Gastroesophageal sphincter (tissue), 4 donors: ENCODE results near the gene VN1R2. TPM values are rescaled to one million over a fixed set of nuclear protein-coding genes. Genes with fewer than 3 reads are reported as not detected.
"Not testable (repeated sequence)": the region's sequence is repeated elsewhere in the genome, so short reads cannot be mapped to it uniquely, and the experiment has no call there.

Experiments used
- ATAC-seq: fragments of 150-250 bp; one replicate; pipeline ENCODE4 v1.9.1; 2016; ENCODE audit warnings: mild to moderate bottlenecking, moderate library complexity
- H3K27ac ChIP-seq, 4 donors: fragments of 200-600 bp; sonication (generic) in 3 of 4; 1 replicate in 3 of 4; 2 replicates in 1 of 4; pipeline ENCODE4 v1.5.1; 2016 to 2019
- H3K27me3 ChIP-seq: fragments of 200-600 bp; sonication (generic); one replicate; pipeline ENCODE4 v1.5.1; 2019
- H3K36me3 ChIP-seq, 2 donors: fragments of 200-600 bp; sonication (generic); one replicate each; pipeline ENCODE4 v1.5.1; 2019; ENCODE audit warnings: control low read depth in 1 of 2
- H3K4me1 ChIP-seq, 3 donors: fragments of 200-600 bp; sonication (generic); 1 replicate in 2 of 3; 2 replicates in 1 of 3; pipeline ENCODE4 v1.5.1; 2016 to 2019; ENCODE audit warnings: control low read depth in 2 of 3
- H3K4me3 ChIP-seq, 2 donors: fragments of 200-600 bp; sonication (generic); one replicate each; pipeline ENCODE4 v1.5.1; 2019; ENCODE audit warnings: mild to moderate bottlenecking in 1 of 2, moderate library complexity in 1 of 2
- H3K9me3 ChIP-seq, 3 donors: fragments of 200-600 bp; sonication (generic); one replicate each; pipeline ENCODE4 v1.5.1; 2017 to 2019; ENCODE audit warnings: control low read depth in 2 of 3
- EP300 ChIP-seq: sonication (generic); formaldehyde crosslinking; IDR thresholded peaks from one replicate; pipeline ENCODE4 v1.6.1; 2017; ENCODE audit warnings: antibody characterized with exemption, mild to moderate bottlenecking
- POLR2A ChIP-seq, 2 donors: fragments of 450-650 bp; IDR thresholded peaks; one replicate each; pipeline ENCODE4 v1.6.1; 2017; ENCODE audit warnings: antibody characterized with exemption in 2 of 2, mild to moderate bottlenecking in 2 of 2, moderate library complexity in 1 of 2
- POLR2AphosphoS5 ChIP-seq: sonication (generic); formaldehyde crosslinking; IDR thresholded peaks from one replicate; pipeline ENCODE4 v1.6.1; 2017; ENCODE audit warnings: antibody characterized with exemption
- WGBS, 2 donors: methylation state at CpG; one replicate each; pipeline ENCODE4 v1.1.5; 2018; ENCODE audit warnings: low coverage in 1 of 2; 5-methylcytosine and 5-hydroxymethylcytosine counted together
- total RNA-seq, 4 donors: library from RNA; depleted of rRNA; stranded (reverse); fragments of >200 nt; gene quantifications; one replicate each; pipeline ENCODE4 v1.1.0, GENCODE V29; 2016
- TF ChIP-seq, protein P1 (sequence below), 4 experiments: fragments of 200-600 bp in 2 of 4; fragments of 450-650 bp in 2 of 4; sonication (generic) in 1 of 4; IDR thresholded peaks; one replicate each; pipeline ENCODE4 v1.5.1; 2017 to 2019; ENCODE audit warnings: antibody characterized with exemption in 4 of 4, mild to moderate bottlenecking in 2 of 4, moderate library complexity in 2 of 4

The VN1R2 gene
- total RNA-seq, 4 donors from 2014 or later: not detected

DNA sequence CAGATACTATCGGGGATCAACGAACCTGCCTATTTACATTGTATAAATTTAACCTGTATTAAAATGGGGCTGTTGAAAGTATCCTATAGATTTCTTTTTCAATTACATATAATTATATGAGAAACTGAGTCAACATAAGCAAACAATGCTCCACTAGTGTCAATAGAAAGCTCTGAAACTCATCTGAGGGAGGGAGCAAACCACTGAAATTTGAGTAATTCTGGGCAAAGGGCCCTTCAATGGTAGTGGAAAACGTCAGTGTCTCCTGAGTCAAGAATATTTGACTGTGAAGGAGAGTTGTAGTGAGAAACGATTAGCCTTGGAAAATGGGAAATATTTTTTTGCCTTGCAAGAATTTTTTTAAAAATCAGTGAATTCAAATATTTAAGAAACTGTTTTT is 27.0 kb downstream of the VN1R2 start:
- Histone ChIP-seq H3K9me3 (no peaks in the 10 kb centered on the region), H3K27me3 (peaks cover 11% of the 10 kb centered on the region), H3K36me3 (no peaks in the 10 kb centered on the region), H3K4me3 (no peak overlapping the region), H3K4me1 (no peaks in the 10 kb centered on the region), H3K27ac (no peak overlapping the region)
- 26 to 63% methylated on average over 2 to 4 of the region's 4 CpGs for WGBS, 2 donors
- no peak for ATAC-seq
- TF ChIP-seq EP300 (no peak), POLR2AphosphoS5 (no peak), POLR2A (IDR thresholded peaks at IDR 0.05) (no peak)
- TF ChIP-seq, protein P1, sequence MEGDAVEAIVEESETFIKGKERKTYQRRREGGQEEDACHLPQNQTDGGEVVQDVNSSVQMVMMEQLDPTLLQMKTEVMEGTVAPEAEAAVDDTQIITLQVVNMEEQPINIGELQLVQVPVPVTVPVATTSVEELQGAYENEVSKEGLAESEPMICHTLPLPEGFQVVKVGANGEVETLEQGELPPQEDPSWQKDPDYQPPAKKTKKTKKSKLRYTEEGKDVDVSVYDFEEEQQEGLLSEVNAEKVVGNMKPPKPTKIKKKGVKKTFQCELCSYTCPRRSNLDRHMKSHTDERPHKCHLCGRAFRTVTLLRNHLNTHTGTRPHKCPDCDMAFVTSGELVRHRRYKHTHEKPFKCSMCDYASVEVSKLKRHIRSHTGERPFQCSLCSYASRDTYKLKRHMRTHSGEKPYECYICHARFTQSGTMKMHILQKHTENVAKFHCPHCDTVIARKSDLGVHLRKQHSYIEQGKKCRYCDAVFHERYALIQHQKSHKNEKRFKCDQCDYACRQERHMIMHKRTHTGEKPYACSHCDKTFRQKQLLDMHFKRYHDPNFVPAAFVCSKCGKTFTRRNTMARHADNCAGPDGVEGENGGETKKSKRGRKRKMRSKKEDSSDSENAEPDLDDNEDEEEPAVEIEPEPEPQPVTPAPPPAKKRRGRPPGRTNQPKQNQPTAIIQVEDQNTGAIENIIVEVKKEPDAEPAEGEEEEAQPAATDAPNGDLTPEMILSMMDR (IDR thresholded peaks at IDR 0.05): no peak

DNA sequence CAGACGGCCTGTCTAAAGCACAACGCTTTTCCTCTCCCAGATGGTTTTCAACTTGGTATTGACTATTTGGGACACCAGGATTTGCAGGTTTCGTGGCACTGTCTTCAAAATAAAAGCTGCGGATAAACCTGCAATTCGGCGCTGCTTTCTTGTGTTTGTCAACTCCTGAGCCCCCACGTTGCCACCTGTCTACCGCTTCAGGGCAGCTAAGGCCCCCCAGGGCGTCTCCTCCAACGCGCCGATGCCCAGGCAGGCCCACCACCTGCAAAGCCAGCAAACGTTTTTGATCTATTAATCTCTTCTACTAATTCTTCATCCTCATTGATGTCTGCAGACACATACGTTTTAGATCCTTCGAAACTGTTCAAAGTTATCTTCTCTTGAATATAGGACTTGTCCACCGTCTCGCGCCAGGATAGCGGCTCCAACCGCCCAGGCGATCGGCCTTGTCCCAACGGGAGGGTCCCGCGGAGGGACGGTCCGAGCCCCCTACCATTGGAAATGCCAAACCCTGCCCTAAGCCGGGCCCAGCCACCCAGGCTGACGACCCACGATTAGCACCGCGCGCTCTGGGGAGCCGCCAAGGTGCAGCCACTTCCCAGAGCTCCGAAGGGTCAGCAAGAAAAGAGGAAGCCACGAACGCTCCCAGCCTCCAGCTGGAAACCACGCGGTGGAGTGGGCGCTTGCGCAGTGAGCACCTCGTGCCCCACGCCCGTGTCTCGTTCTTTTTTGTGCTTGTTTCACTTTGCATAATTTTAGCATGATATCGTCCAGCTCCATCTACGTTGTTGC is 32.9 kb downstream of the VN1R2 start:
- ATAC-seq: no peak
- peaks cover 0 to 32% (median 0%) of the 10 kb centered on the region in 3 donors for H3K9me3 ChIP-seq
- TF ChIP-seq, protein P1 (IDR thresholded peaks at IDR 0.05): no peak
- TF ChIP-seq POLR2A (IDR thresholded peaks at IDR 0.05): no peak
- peaks cover 5% of the 10 kb centered on the region for H3K27me3 ChIP-seq
- H3K27ac ChIP-seq: no peak overlapping the region
- no peaks in the 10 kb centered on the region for H3K36me3 ChIP-seq
- no peak overlapping the region for H3K4me3 ChIP-seq
- 82 to 83% methylated on average over 20 to 25 of the region's 47 CpGs for WGBS, 2 donors
- no peaks in the 10 kb centered on the region for H3K4me1 ChIP-seq

DNA sequence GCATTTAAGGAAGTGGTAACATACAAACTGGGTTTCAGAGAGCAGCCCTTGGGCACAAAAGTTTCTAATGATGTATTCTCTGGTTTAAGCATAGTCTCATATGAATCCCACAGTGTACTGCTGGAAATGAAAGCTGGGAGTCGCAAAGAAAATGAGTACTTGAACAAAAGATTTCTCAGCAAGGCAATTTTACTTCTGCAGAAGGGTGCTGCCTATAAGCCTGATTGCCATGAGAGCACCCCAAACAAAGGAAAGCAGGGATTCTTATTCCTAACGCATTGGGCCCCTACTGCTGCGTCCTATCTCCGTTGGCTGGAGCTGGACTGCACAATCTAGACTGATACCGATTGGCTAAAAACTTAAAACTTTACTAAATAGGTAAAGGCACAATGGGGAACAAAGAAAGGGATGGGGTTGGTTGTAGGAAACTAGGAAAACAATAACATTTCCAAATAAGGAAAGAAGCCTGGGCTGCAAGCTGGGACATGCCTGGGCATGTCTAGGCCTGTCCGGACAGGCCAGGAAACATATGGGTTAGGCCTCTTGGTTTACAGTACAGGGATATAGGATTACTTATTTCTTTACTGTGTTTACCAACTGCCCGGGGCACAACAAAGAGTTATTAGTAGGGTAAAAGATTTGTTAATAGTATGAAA is 36.8 kb downstream of the VN1R2 start:
- Histone ChIP-seq H3K4me3 (no peak overlapping the region), H3K36me3 (no peaks in the 10 kb centered on the region), H3K27me3 (no peaks in the 10 kb centered on the region), H3K9me3 (peaks cover 0 to 44% (median 0%) of the 10 kb centered on the region in 3 donors), H3K27ac (no peak overlapping the region), H3K4me1 (no peaks in the 10 kb centered on the region)
- TF ChIP-seq EP300 (no peak), POLR2A (IDR thresholded peaks at IDR 0.05) (no peak), POLR2AphosphoS5 (no peak)
- TF ChIP-seq, protein P1 (IDR thresholded peaks at IDR 0.05): no peak
- ATAC-seq: no peak
- WGBS, 2 donors: 78 to 84% methylated on average over 6 to 7 of the region's 7 CpGs

DNA sequence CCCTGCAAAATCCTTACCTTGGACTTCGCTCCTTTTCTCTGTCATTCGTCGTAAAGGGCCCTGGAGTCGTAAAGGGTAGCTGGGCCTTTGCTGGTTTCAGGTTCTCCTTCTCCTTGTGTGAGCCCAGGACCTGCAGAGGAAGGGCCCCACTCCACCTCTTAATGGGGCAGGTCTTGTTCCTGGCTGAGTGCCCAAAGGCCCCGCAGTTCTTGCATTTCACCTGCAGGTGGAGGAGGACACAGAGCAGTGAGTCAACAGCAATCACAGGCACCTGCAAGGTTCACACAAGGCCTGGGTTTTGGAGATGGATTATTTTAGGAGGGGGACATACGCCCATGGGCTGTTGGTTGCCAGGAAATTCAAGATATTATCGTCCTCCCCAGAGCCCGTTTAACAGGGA is 43.2 kb downstream of the VN1R2 start:
- no CpG with 5 or more reads among the region's 8 CpGs for WGBS, 2 donors
- H3K27ac ChIP-seq, H3K4me3 ChIP-seq, H3K36me3 ChIP-seq, ATAC-seq, H3K9me3 ChIP-seq, H3K4me1 ChIP-seq: not testable (repeated sequence)
- H3K27me3 ChIP-seq: peaks cover 28% of the 10 kb centered on the region

DNA sequence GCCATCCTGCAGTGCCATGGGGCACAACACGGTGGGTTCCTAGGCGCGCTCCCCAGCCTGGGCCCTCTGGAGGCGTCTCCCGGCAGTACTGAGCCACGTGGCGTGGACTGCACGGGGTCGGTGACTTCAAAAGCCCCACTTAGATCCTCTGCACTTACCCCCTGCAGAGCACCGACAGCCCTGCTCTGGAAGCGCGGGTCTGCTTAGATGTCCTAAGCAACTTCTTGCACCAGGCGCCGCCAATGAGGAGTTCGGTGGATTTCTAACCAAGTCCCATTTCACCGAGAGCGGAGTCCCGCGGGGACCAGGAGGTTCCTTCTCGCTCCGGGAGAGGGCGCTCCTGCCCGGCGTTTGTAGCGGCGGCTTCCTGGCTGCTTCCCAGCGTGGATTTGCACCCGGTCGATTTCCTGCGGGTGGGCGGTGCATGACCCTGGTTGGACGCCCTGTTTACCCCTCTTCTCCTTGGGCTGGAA is 50.3 kb downstream of the VN1R2 start:
- peaks cover 90% of the 10 kb centered on the region for H3K27me3 ChIP-seq
- WGBS, 2 donors: no CpG with 5 or more reads among the region's 32 CpGs
- H3K9me3 ChIP-seq: no peaks in the 10 kb centered on the region
- H3K4me1 ChIP-seq: peaks cover 0 to 8% (median 0%) of the 10 kb centered on the region in 3 donors
- H3K36me3 ChIP-seq: no peaks in the 10 kb centered on the region
- no peak overlapping the region for H3K27ac ChIP-seq
- no peak for ATAC-seq
- TF ChIP-seq, protein P1 (IDR thresholded peaks at IDR 0.05): peak in 2 of 4 experiments; percentile 47 to 66
- TF ChIP-seq EP300 (no peak), POLR2AphosphoS5 (no peak), POLR2A (IDR thresholded peaks at IDR 0.05) (no peak)
- peak overlapping the region in 1 of 2 donors; percentile 8 for H3K4me3 ChIP-seq

Other genes starting within 250 kb of the VN1R2 start
- gene ERVV-1, start 244.4 kb upstream of the VN1R2 start, total RNA-seq: not detected
- gene ERVV-2, start 213.6 kb upstream of the VN1R2 start, total RNA-seq: not detected
- 10 to 100 TPM; 21.4 to 71.1 (median 31.7) TPM for gene ZNF160, start 154.9 kb upstream of the VN1R2 start, total RNA-seq
- 10 to 100 TPM in 3 of 4 donors, 1 to 10 TPM in 1; 8.6 to 35.0 (median 14.1) TPM for gene ZNF415, start 125.4 kb upstream of the VN1R2 start, total RNA-seq
- gene ZNF347, start 99.2 kb upstream of the VN1R2 start, total RNA-seq: 10 to 100 TPM in 1 of 4 donors, 1 to 10 TPM in 3; 8.5 to 14.2 (median 8.8) TPM
- 10 to 100 TPM in 1 of 4 donors, 1 to 10 TPM in 3; 2.1 to 32.1 (median 4.1) TPM for gene ZNF665, start 64.9 kb upstream of the VN1R2 start, total RNA-seq
- 10 to 100 TPM; 15.6 to 29.0 (median 19.2) TPM for gene ZNF677, start 3.4 kb upstream of the VN1R2 start, total RNA-seq
- not detected for gene VN1R4, start 9.4 kb downstream of the VN1R2 start, total RNA-seq
- 10 to 100 TPM in 2 of 4 donors, 1 to 10 TPM in 2; 5.2 to 11.5 (median 8.6) TPM for gene ZNF845, start 75.5 kb downstream of the VN1R2 start, total RNA-seq
- 10 to 100 TPM in 3 of 4 donors, 1 to 10 TPM in 1; 9.2 to 14.5 (median 11.8) TPM for gene ZNF525, start 107.4 kb downstream of the VN1R2 start, total RNA-seq
- gene ZNF765, start 136.9 kb downstream of the VN1R2 start, total RNA-seq: 10 to 100 TPM in 1 of 4 donors, 1 to 10 TPM in 3; 7.3 to 13.4 (median 8.2) TPM
- 10 to 100 TPM in 2 of 4 donors, 1 to 10 TPM in 2; 7.5 to 12.8 (median 10.2) TPM for gene ZNF761, start 173.7 kb downstream of the VN1R2 start, total RNA-seq
- 1 to 10 TPM; 2.4 to 3.4 (median 2.7) TPM for gene ZNF813, start 209.4 kb downstream of the VN1R2 start, total RNA-seq